ENCODE results near the gene KRTAP2-3.

DNA sequence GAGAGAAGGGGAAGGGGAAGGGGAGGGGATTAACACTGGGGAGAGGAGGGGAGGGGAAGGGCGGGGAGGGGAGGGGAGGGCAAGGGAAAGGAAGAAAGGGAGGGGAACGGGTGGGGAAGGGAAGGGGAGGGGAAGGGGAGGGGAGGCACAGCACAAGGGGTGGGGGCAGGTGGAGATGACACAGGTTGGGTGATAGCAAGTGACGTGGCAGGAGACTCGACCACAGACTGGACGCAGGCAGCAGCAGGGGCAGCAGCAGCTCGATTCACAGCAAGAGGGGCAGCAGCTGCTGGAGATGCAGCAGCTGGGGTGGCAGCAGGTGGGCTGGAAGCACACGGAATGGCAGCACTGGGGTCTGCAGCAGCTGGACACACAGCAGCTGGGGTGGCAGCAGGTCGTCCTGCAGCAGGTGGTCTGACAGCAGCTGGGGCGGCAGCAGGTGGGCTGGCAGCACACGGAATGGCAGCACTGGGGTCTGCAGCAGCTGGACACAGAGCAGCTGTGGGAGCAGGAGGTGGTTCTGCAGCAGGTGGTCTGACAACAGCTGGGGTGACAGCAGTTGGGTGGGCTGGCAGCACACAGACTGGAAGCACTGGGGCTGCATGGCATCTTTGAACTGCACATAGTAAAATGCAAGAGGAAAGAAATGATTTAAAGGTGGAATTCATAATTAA, 41.8 kb upstream of the KRTAP2-3 start, which contains the start of gene KRTAP4-16:
- no peak for TF ChIP-seq EZH2phosphoT487 (IDR thresholded peaks at IDR 0.05; ENCODE audit: low read depth, severe bottlenecking, unreplicated experiment)
- TF ChIP-seq, protein P1, sequence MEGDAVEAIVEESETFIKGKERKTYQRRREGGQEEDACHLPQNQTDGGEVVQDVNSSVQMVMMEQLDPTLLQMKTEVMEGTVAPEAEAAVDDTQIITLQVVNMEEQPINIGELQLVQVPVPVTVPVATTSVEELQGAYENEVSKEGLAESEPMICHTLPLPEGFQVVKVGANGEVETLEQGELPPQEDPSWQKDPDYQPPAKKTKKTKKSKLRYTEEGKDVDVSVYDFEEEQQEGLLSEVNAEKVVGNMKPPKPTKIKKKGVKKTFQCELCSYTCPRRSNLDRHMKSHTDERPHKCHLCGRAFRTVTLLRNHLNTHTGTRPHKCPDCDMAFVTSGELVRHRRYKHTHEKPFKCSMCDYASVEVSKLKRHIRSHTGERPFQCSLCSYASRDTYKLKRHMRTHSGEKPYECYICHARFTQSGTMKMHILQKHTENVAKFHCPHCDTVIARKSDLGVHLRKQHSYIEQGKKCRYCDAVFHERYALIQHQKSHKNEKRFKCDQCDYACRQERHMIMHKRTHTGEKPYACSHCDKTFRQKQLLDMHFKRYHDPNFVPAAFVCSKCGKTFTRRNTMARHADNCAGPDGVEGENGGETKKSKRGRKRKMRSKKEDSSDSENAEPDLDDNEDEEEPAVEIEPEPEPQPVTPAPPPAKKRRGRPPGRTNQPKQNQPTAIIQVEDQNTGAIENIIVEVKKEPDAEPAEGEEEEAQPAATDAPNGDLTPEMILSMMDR (IDR thresholded peaks at IDR 0.05; ENCODE audit: poor library complexity) = no peak

All from hepatocyte (in vitro differentiated cells).